Measurements from ENCODE around the gene EHMT1. TPM values are rescaled to one million over a fixed set of nuclear protein-coding genes. Genes with fewer than 3 reads are reported as not detected.

The EHMT1 gene
- total and polyA plus RNA-seq, 2 experiments from 2014 or later: 46.0 to 47.7 TPM

- Histone ChIP-seq H3K79me2 (no peaks in the 10 kb centered on the region), H2AFZ (no peak overlapping the region), H3K4me3 (no peak overlapping the region), H3K27me3 (no peaks in the 10 kb centered on the region), H3K9me2 (replicated peaks; ENCODE audit: insufficient read depth) (no peaks in the 10 kb centered on the region), H3K27ac (no peak overlapping the region), H3K4me2 (no peak overlapping the region), H3K36me3 (replicated peaks; ENCODE audit: insufficient read depth, low read depth) (no peaks in the 10 kb centered on the region), H3K4me1 (ENCODE audit: insufficient read depth) (no peaks in the 10 kb centered on the region), H3K9me3 (ENCODE audit: low read depth) (no peaks in the 10 kb centered on the region), H4K20me1 (ENCODE audit: insufficient read depth, poor library complexity, severe bottlenecking) (no peaks in the 10 kb centered on the region)
- 99% methylated on average over 57 of the region's 73 CpGs for WGBS (ENCODE audit: low lambda C conversion rate, missing lambda C conversion rate)
- TF ChIP-seq EZH2phosphoT487 (IDR thresholded peaks at IDR 0.05; ENCODE audit: low read depth, severe bottlenecking, unreplicated experiment) (no peak), EZH2 (IDR thresholded peaks at IDR 0.05; ENCODE audit: borderline replicate concordance) (no peak), CTCF (IDR thresholded peaks at IDR 0.05; ENCODE audit: poor library complexity) (no peak)
- DNase-seq (ENCODE audit: low spot score): peak; percentile 3
Measured at GRCh38 chr9:137833721-137834613, 215.2 kb downstream of the EHMT1 start.

- no peaks in the 10 kb centered on the region for H3K27me3 ChIP-seq
- H2AFZ ChIP-seq: no peak overlapping the region
- no peaks in the 10 kb centered on the region for H3K4me1 ChIP-seq (ENCODE audit: insufficient read depth)
- TF ChIP-seq CTCF (IDR thresholded peaks at IDR 0.05; ENCODE audit: poor library complexity): no peak
- no peak for TF ChIP-seq EZH2 (IDR thresholded peaks at IDR 0.05; ENCODE audit: borderline replicate concordance)
- TF ChIP-seq EZH2phosphoT487 (IDR thresholded peaks at IDR 0.05; ENCODE audit: low read depth, severe bottlenecking, unreplicated experiment): no peak
- no peaks in the 10 kb centered on the region for H3K36me3 ChIP-seq (replicated peaks; ENCODE audit: insufficient read depth, low read depth)
- no peak overlapping the region for H3K4me2 ChIP-seq
- no peak overlapping the region for H3K4me3 ChIP-seq
- H4K20me1 ChIP-seq (ENCODE audit: insufficient read depth, poor library complexity, severe bottlenecking): no peaks in the 10 kb centered on the region
- WGBS (ENCODE audit: low lambda C conversion rate, missing lambda C conversion rate): 99% methylated on average over 55 of the region's 66 CpGs
- H3K9me2 ChIP-seq (replicated peaks; ENCODE audit: insufficient read depth): no peaks in the 10 kb centered on the region
- H3K9me3 ChIP-seq (ENCODE audit: low read depth): no peaks in the 10 kb centered on the region
- DNase-seq (ENCODE audit: low spot score): peak; percentile 3
- H3K79me2 ChIP-seq: no peaks in the 10 kb centered on the region
- H3K27ac ChIP-seq: no peak overlapping the region
Measured at GRCh38 chr9:137834846-137835546, 216.2 kb downstream of the EHMT1 start.

GRCh38 chr9:137836151-137836830 lies 217.5 kb downstream of the EHMT1 start:
- no peak overlapping the region for H3K4me2 ChIP-seq
- H4K20me1 ChIP-seq (ENCODE audit: insufficient read depth, poor library complexity, severe bottlenecking): no peaks in the 10 kb centered on the region
- no peaks in the 10 kb centered on the region for H3K9me2 ChIP-seq (replicated peaks; ENCODE audit: insufficient read depth)
- TF ChIP-seq EZH2phosphoT487 (IDR thresholded peaks at IDR 0.05; ENCODE audit: low read depth, severe bottlenecking, unreplicated experiment): no peak
- TF ChIP-seq EZH2 (IDR thresholded peaks at IDR 0.05; ENCODE audit: borderline replicate concordance): no peak
- TF ChIP-seq CTCF (IDR thresholded peaks at IDR 0.05; ENCODE audit: poor library complexity): no peak
- H3K4me1 ChIP-seq (ENCODE audit: insufficient read depth): no peaks in the 10 kb centered on the region
- DNase-seq (ENCODE audit: low spot score): no peak
- H3K36me3 ChIP-seq (replicated peaks; ENCODE audit: insufficient read depth, low read depth): no peaks in the 10 kb centered on the region
- no peaks in the 10 kb centered on the region for H3K9me3 ChIP-seq (ENCODE audit: low read depth)
- 98% methylated on average over 28 of the region's 28 CpGs for WGBS (ENCODE audit: low lambda C conversion rate, missing lambda C conversion rate)
- no peaks in the 10 kb centered on the region for H3K79me2 ChIP-seq
- no peak overlapping the region for H3K27ac ChIP-seq
- H2AFZ ChIP-seq: no peak overlapping the region
- no peaks in the 10 kb centered on the region for H3K27me3 ChIP-seq
- no peak overlapping the region for H3K4me3 ChIP-seq
